ENCODE results near the gene RALBP1.

The RALBP1 gene

DNA sequence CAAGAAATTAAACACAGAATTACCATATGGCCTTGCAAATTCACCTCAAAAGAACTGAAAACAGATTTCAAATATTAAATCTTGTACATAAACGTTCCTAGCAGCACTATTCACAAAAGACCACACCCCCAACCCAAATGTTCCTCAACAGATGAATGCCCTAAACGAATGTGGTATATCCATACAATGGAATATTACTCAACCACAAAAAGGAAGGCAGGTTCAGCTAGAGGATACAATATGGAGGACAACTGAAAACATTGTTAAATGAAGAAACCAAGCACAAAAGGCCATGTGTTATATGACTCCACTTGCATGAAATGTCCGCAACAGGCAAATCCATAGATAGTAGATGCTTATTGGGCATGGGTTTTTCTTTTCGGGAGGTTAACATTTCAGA, 77.3 kb downstream of the RALBP1 start:
- DNase-seq, result no peak

DNA sequence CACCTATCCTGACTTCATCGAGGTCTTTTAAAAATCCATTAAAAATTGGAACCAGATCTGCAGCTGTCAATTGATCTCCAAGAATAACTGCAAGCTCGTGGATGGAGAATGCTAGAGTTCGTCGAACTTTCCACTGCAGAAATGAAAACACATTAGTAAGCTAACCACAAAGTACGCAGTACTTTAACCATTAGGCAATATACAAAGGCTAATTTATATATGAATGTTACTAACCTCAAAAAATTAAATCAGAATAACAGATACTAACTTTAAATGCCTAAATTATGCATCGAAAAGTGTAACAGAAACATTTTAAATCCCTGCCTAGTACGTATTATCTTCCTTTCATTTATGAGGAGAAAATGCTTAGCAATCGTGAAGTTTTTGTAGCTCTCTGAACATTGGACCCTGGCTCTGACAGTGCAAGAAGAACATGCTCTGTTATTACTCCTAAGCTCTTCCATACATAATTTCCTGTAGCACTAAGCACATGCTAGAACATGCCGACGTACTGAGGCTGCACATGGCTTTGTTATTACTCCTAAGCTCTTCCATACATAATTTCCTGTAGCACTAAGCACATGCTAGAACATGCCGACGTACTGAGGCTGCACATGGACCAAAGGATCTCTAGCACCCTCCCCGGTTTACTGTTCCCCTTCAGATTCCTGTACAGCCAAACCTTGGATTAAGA, 82.1 kb downstream of the RALBP1 start:
- no peak for DNase-seq

DNA sequence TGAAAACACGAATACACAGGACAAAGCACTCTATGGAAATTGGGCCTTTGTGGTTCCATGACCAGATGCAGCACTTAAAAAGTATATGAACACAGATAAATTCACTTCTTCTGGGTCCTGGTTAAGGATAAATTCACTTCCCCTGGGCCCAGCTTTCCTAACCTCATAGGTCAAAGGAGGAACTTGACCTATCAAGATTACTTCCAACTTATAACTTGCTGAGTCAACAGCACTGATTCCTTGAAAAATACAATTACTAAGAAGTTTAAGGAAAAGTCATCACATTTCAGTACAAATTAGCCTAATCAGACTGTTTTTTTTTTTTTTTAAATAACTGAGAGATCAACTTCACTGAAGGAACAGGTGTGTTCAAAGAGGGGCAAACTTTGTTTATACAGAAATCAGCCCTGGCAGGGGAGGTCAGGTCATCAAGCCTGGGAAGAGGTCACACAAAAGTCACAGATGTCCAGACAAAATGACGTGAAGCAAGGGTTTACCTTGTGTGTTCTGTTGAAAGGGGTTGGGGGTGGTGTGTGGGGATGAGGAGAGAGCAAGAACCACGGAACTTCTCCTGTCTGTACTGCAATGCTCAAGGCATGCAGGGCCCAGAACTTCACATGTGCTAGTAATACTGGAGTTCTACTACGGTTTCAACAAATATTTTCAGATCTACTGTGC, 83.2 kb downstream of the RALBP1 start:
- DNase-seq, result no peak

DNA sequence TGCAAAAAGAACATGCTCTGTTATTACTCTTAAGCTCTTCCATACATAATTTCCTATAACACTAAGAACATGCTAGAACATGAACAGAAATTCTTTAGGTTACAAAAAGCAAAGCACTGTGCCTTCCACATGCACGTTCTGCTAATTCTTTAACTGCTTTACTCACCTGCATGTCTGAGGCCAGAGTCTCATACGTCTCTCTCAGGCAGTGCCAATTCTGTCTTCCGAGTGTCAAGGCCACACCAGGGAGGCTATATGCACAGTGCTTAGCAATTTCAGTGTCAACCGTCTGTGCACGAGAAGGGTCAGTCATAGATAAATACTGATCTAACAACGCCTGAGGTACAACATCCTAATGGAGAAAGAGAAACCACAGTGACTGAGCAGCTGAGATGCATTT, 83.9 kb downstream of the RALBP1 start:
- DNase-seq, result no peak

DNA sequence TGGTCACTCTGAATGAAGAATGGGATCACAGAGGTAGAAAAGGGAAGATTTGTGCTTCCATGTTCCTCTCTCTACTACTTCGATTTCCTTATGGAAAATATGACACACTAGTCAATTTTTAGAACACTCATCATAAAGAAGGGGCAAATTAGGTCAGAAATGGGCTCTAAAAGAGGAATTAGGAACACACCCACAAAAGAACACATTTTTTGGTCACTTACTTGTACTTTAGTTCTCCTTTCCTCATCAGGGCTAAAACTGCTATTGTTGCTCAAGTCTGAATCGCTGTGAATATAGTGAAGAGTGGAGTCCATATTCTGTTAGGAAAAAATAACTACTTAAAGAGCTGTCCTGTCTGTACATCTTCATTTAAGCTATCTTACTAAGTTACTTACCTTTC, 86.4 kb downstream of the RALBP1 start:
- DNase-seq, result no peak

DNA sequence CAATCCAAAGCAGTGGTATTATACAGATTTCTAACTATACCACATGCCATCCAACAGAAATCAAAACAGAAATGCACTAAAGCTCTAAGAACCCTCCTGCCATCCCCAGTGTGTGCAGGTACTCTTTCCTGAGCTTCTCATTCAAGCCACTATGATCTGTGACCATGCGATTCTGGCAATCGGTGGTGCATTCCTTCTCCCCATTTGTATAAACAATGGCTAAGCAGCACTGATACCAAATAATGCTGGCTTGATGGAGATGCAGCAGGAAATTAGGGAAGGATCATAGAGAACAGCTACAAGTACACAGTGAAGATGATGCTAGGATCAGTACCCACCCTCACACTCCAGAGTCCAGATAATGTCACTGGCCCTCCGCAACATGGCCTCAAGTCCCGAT, 87.3 kb downstream of the RALBP1 start:
- DNase-seq, result no peak

DNA sequence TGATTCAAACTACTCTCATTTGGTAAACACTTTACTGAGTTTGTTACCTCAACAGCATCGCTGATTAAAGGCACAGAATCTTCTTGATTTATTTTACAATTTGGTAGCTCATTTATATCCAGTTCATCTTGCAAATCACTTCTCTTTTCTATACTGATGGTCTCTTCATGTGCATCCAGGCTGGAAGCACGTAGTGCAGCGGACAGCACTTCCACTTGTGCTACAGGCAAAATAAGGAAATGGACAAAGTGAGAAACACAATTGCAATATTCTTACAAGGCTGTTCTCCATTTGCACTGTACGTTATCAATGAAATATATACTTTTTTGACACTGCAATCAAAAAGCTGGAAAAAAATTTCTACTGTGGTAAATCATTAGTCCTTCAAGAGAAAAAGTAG, 88.0 kb downstream of the RALBP1 start:
- no peak for DNase-seq

DNA sequence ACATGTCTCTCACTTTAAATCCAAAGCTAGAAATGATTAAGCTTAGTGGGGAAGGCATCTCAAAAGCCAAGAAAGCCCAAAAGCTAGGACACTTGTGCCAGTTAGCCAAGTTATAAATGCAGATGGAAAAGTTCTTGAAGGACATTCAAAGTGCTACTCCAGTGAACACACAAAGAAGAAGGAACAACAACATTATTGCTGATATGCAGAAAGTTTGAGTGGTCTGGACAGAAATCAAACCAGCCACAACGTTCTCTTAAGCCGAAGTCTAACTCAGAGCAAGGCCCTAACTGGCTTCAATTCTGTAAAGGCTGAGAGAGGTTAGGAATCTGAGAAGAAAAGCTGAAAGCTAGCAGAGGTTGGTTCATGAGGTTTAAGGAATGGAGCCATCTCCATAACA, 90.1 kb downstream of the RALBP1 start:
- DNase-seq, result no peak

DNA sequence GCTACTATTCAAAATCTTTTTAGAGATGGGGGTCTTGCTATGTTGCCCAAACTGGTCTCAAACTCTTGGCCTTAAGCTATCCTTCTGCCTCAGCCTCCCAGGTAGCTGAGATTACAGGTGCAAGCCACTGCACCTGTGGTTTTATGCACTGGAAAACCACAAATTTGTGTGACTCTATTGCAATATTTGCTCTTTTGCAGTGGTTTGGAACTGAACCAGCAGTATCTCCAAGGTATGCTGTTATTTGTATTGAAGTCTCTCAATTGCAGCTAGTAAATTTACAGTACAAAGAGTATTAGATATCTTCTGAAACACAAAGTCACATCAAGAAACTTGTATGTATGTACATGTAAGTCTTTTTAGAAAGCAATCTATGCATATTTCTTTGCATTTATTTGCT, 92.9 kb downstream of the RALBP1 start:
- no peak for DNase-seq

DNA sequence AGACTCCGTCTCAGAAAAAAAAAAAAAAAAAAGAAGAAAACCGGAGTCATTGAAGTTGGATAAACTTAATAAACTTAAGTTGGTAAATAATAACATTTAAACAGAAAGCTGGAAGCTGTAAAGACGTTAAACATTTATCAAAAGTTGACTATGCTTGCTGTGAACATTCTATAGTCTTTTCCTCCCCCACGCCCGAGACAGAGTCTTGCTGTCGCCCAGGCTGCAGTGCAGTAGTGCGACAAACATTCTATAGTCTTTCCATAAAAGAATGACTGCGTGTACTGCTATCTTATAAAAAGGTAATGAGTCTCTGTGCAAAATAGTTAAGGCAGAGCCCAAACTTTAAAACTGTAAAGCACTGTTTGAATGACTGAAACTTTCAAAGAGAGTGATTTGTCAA, 93.9 kb downstream of the RALBP1 start:
- no peak for DNase-seq

DNA sequence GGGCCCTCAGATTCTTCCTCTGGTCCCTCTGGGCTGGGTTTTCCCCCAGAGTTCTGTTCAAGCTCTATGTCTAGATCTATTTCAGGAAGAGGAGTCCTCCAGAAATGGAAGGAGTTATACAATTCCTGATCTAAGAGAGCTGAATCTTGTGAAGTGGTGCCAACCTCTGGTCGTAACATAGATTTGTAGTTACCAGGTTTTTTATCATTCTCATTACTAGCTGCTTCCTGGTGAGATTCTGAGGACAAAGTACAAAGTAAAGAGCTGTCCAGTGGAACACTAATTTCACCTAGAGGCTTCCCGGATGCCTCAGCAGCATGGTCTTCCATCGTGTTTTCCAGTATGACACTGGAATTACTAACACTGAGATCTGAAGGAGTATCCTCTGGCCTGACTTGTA, 94.9 kb downstream of the RALBP1 start:
- no peak for DNase-seq

DNA sequence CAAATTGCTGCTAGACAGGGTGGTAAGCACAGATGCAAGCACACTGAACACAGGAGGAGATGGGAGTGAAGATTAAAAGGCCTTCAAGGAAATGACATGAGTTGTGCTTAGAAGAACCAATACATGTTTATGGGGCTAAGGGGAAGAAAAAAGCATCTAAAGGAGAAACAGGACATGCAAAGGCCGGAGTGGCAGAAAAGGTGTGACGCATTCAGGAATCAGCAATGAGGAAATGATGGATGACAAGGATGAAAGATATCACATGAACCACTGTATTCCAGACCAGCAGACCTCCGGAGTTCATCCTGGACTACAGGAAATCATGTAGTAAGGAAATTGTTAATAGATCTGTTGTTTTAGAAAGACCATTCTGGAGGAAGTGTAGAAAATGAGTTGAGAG, 96.2 kb downstream of the RALBP1 start:
- no peak for DNase-seq

DNA sequence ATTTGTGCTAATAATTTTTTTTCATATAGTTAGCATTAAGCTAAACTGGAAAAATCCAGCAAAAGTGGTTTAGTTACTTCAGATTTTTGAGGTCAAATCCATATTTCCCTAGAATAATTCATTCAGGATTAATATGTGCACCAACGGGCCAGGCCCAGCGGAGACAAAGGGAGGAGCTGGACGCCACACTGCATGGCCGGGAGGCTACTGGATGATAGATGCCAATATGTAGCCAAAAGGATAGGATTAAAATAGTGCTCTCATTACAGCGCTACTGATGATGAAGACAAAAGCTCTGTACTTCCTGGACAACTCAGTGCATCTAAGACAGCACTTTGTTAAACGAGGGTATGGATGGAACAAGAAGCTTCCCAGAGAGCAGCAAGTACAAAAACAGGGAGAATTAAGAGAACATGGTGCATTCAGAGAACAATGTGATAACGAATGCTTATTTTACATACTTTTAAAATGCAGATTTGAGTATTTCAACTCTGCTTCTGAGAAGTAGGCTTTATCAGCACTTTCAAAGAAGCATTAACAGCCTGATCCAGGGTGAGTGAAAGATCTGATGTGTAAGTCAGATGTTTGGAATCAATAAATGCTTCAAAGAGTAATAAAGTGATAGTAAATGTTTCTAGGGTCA, 99.3 kb downstream of the RALBP1 start:
- no peak for DNase-seq

DNA sequence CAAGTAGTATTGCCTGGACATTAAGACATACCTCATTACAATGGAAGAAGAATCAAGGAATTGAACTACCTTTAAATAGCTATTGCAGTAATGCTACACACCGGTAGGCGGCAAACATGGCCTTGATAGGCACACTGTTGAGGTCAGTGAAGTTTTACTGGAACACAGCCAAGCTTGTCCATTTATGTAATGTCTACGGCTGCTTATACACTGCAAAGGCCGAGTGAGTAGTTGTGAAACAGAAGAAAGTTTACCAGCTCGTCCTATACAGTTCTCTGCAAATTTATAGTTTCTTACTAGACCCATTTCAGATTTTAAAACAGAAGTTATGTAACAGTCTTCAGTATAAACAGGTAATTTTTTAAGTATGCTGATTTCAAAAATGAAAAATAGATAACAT, 100.2 kb downstream of the RALBP1 start:
- peak; percentile 97 for DNase-seq

DNA sequence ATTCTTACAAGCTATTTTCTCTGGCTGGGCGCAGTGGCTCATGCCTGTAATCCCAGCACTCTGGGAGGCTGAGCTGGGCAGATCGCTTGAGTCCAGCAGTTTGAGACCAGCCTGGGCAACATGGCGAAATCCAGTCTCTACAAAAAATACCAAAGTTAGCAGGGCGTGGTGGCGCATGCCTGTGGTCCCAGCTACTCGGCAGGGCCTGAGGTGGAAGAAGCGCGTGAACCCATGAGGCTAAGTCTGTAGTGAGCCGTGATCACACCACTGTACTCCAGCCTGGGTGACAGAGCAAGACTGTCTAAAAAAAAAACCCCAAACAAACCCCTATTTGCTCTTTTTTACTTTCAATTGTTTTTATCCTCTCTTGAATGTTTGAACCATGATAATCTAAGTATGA, 102.0 kb downstream of the RALBP1 start:
- no peak for DNase-seq

DNA sequence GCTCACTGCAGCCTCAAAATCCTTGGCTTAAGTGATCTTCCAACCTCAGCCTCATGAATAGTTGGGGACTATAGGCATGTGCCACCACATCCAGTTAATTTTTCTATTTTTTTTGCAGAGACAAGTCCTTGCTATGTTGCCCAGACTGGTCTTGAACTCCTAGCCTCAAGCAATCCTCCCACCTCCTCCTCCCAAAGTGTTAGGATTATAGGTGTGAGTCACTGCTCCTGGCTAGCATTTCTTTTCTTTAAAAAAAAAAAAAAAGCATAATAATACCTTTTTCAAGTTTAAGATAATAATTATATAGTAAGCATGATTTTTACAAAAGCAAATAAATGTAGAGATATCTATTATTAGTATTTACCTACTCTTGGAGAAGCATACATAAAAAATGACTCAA, 103.0 kb downstream of the RALBP1 start:
- DNase-seq, result no peak

DNA sequence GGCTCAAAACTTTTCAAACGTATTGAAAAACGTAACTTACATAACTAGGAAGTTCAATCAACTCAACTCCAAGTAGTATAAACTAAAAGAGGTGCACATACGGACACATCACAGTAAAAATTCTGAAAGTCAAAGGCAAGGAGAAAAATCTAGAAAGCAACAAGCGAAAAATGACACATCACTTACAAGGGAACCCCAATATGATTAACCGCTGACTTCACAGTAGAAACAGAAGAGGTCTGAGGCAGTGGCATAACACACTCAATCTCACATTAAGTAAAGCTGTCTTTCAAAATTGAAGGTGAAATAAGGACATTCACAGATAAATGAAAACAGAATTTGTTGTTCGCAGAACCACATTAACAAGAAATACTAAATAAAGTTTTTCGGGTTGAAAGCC, 106.4 kb downstream of the RALBP1 start:
- DNase-seq, result no peak

DNA sequence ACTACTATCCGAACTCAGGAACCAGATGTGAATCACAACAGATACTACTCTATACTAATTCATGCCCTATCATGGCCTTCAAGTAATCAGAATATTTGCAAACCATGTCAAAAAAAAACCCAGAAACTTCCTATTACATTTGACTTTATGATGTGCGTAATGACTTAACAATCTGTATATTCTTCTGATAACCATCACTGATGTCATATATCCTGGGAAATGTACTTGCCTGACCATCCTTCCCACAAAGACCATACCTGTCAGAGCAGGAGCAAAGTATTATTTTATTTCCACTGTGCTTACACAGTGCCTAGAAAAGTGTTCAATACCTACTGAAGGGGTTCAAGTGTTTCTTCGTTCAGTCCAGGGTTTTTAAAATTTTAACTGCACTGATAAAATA, 111.5 kb downstream of the RALBP1 start:
- no peak for DNase-seq
